Smooth muscle cell (in vitro differentiated cells): ENCODE results near the gene MEIS2. TPM values are rescaled to one million over a fixed set of nuclear protein-coding genes. Genes with fewer than 3 reads are reported as not detected.

ENCODE experiments used
- DNase-seq: peaks from one replicate; lab custom pipeline; 2025; ENCODE audit not compliant: unreplicated experiment; lab: John Stamatoyannopoulos, UW
- H2AFZ ChIP-seq: fragments of 200-600 bp; sonication (generic); 2 replicates; pipeline ENCODE4 v1.6.0; 2016; ENCODE audit warnings: antibody characterized with exemption, low read depth, mild to moderate bottlenecking
- H3F3A ChIP-seq: fragments of 200-600 bp; sonication (generic); 2 replicates; pipeline ENCODE4 v1.6.0; 2017; ENCODE audit warnings: antibody characterized with exemption, low read depth
- H3K27ac ChIP-seq: fragments of 200-600 bp; sonication (generic); 2 replicates; pipeline ENCODE4 v1.5.1; 2016; ENCODE audit warnings: low read depth, mild to moderate bottlenecking
- H3K27me3 ChIP-seq: fragments of 200-600 bp; sonication (generic); 2 replicates; pipeline ENCODE4 v1.6.1; 2016; ENCODE audit warnings: low read depth, mild to moderate bottlenecking
- H3K36me3 ChIP-seq: fragments of 200-600 bp; sonication (generic); 2 replicates; pipeline ENCODE4 v1.5.1; 2016; ENCODE audit warnings: low read depth
- H3K4me1 ChIP-seq: fragments of 200-600 bp; sonication (generic); 2 replicates; pipeline ENCODE4 v1.5.1; 2016; ENCODE audit warnings: low read depth
- H3K4me2 ChIP-seq: fragments of 200-600 bp; sonication (generic); 2 replicates; pipeline ENCODE4 v1.6.0; 2016; ENCODE audit warnings: mild to moderate bottlenecking
- H3K4me3 ChIP-seq: fragments of 200-600 bp; sonication (generic); 2 replicates; pipeline ENCODE4 v1.5.1; 2016; ENCODE audit warnings: mild to moderate bottlenecking
- H3K79me2 ChIP-seq: fragments of 200-600 bp; sonication (generic); 2 replicates; pipeline ENCODE4 v1.6.0; 2016; ENCODE audit warnings: low read depth, mild to moderate bottlenecking
- H3K9ac ChIP-seq: fragments of 200-600 bp; sonication (generic); 2 replicates; pipeline ENCODE4 v1.6.0; 2016; ENCODE audit warnings: low read depth
- H3K9me3 ChIP-seq: fragments of 200-600 bp; sonication (generic); replicated peaks from 2 replicates; pipeline ENCODE4 v1.5.1; 2016; ENCODE audit warnings: low read depth
- H4K20me1 ChIP-seq: fragments of 200-600 bp; sonication (generic); 2 replicates; pipeline ENCODE4 v1.6.0; 2016; ENCODE audit warnings: low read depth
- CTCF ChIP-seq: fragments of 200-600 bp; sonication (generic); IDR thresholded peaks from 2 replicates; pipeline ENCODE4 v1.5.1; 2017; ENCODE audit warnings: borderline replicate concordance, mild to moderate bottlenecking, antibody characterized with exemption; ENCODE audit not compliant: insufficient read depth, poor library complexity, severe bottlenecking
- WGBS: methylation state at CpG from one replicate; pipeline ENCODE4 v1.1.7; 2016; ENCODE audit warnings: low lambda C conversion rate; 5-methylcytosine and 5-hydroxymethylcytosine counted together
- polyA plus RNA-seq: library from polyadenylated mRNA; unstranded; fragments of >200 nt; fragmentation: Nextera tagmentation; extraction: Ambion mirVana; gene quantifications from 2 replicates; pipeline ENCODE4 v1.2.1, GENCODE V29; 2016
- total RNA-seq: library from RNA; depleted of rRNA; stranded (reverse); fragments of >200 nt; gene quantifications from 2 replicates; pipeline ENCODE4 v1.2.3, GENCODE V29; 2014

Gene MEIS2
- total and polyA plus RNA-seq, 2 experiments from 2014 or later: 13.0 to 33.4 TPM

- Histone ChIP-seq H3K4me3 (no peak overlapping the region), H3K27ac (peak overlapping the region; percentile 67), H3K4me2 (no peak overlapping the region), H2AFZ (no peak overlapping the region), H3K79me2 (peaks cover 34% of the 10 kb centered on the region), H3K9me3 (no peaks in the 10 kb centered on the region), H3K4me1 (peaks cover 44% of the 10 kb centered on the region), H3F3A (no peaks in the 10 kb centered on the region), H3K9ac (no peak overlapping the region), H4K20me1 (no peaks in the 10 kb centered on the region), H3K27me3 (no peaks in the 10 kb centered on the region), H3K36me3 (peaks cover 6% of the 10 kb centered on the region)
- DNase-seq: no peak
- TF ChIP-seq CTCF: no peak
- WGBS: 93% methylated on average over 7 of the region's 7 CpGs
These were observed 43.1 kb downstream of the MEIS2 start for GRCh38 chr15:37057256-37057655.

- H3K4me1 ChIP-seq: peaks cover 44% of the 10 kb centered on the region
- no peaks in the 10 kb centered on the region for H4K20me1 ChIP-seq
- peaks cover 37% of the 10 kb centered on the region for H3K79me2 ChIP-seq
- peak overlapping the region; percentile 25 for H3K4me2 ChIP-seq
- no peak overlapping the region for H3K4me3 ChIP-seq
- peaks cover 8% of the 10 kb centered on the region for H3K36me3 ChIP-seq
- H3K9me3 ChIP-seq: no peaks in the 10 kb centered on the region
- no peak for DNase-seq
- H2AFZ ChIP-seq: no peak overlapping the region
- H3F3A ChIP-seq: no peaks in the 10 kb centered on the region
- TF ChIP-seq CTCF: no peak
- H3K9ac ChIP-seq: peak overlapping the region; percentile 39
- H3K27ac ChIP-seq: peak overlapping the region; percentile 67
- WGBS: 79% methylated on average over 21 of the region's 21 CpGs
- no peaks in the 10 kb centered on the region for H3K27me3 ChIP-seq
These were observed 43.9 kb downstream of the MEIS2 start for GRCh38 chr15:37056177-37057121.

GRCh38 chr15:37055481-37055880 lies 44.9 kb downstream of the MEIS2 start:
- no peaks in the 10 kb centered on the region for H3K27me3 ChIP-seq
- no peaks in the 10 kb centered on the region for H3F3A ChIP-seq
- TF ChIP-seq CTCF: no peak
- no peaks in the 10 kb centered on the region for H4K20me1 ChIP-seq
- no peak overlapping the region for H3K9ac ChIP-seq
- no peak overlapping the region for H3K4me3 ChIP-seq
- H3K27ac ChIP-seq: peak overlapping the region; percentile 67
- H2AFZ ChIP-seq: no peak overlapping the region
- peaks cover 37% of the 10 kb centered on the region for H3K79me2 ChIP-seq
- peaks cover 13% of the 10 kb centered on the region for H3K36me3 ChIP-seq
- peaks cover 44% of the 10 kb centered on the region for H3K4me1 ChIP-seq
- no peak for DNase-seq
- WGBS: 86% methylated on average over 8 of the region's 8 CpGs
- H3K9me3 ChIP-seq: no peaks in the 10 kb centered on the region
- H3K4me2 ChIP-seq: no peak overlapping the region

GRCh38 chr15:37054336-37054735 lies 46.0 kb downstream of the MEIS2 start:
- no peaks in the 10 kb centered on the region for H3K27me3 ChIP-seq
- H3K4me1 ChIP-seq: peaks cover 40% of the 10 kb centered on the region
- no peaks in the 10 kb centered on the region for H3F3A ChIP-seq
- H2AFZ ChIP-seq: no peak overlapping the region
- DNase-seq: no peak
- no peak overlapping the region for H3K4me3 ChIP-seq
- H3K9ac ChIP-seq: no peak overlapping the region
- H3K36me3 ChIP-seq: peaks cover 13% of the 10 kb centered on the region
- H3K4me2 ChIP-seq: no peak overlapping the region
- no peaks in the 10 kb centered on the region for H4K20me1 ChIP-seq
- WGBS: 61% methylated on average over 7 of the region's 7 CpGs
- peaks cover 33% of the 10 kb centered on the region for H3K79me2 ChIP-seq
- H3K27ac ChIP-seq: no peak overlapping the region
- no peaks in the 10 kb centered on the region for H3K9me3 ChIP-seq
- no peak for TF ChIP-seq CTCF
